Measurements from ENCODE around the gene NFIC. TPM values are rescaled to one million over a fixed set of nuclear protein-coding genes. Genes with fewer than 3 reads are reported as not detected.

The NFIC gene
- total and polyA plus RNA-seq, 2 of the 4 experiments (the other 2 are of a cell fraction): 21.9 to 32.1 TPM

DNA sequence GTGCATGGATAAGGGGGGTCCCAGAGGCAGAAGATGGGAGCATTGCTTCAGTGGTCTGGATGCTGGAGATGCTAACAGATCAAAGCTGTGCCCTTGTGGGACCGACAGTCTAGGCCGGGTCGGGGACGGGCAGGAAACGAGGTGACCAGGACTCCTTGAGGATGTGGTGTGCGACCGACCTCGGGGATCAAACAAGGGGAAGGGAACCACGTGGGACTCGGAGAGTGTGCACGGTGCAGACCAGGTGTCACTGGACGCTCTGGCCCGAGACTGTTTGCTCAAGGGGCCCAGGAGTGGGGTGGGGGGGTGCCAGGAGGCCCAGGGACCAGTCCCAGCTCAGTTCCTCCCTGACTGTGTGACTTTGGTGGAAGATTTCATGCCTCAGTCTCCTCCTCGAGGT lies 6.0 kb downstream of the NFIC start:
- TF ChIP-seq SMC3 (IDR thresholded peaks at IDR 0.05; ENCODE audit: low read depth, low read length): no peak
- TF ChIP-seq RAD21 (IDR thresholded peaks at IDR 0.05; ENCODE audit: low read length): no peak
- no peak for TF ChIP-seq CHD1 (IDR thresholded peaks at IDR 0.05; ENCODE audit: low read depth, low read length)
- no peak for TF ChIP-seq NFE2L2 (IDR thresholded peaks at IDR 0.05; ENCODE audit: low read depth, low read length)
- no peak for TF ChIP-seq MAZ (IDR thresholded peaks at IDR 0.05; ENCODE audit: borderline replicate concordance, low read depth, low read length)
- TF ChIP-seq RCOR1 (IDR thresholded peaks at IDR 0.05; ENCODE audit: insufficient replicate concordance, low read length): no peak
- no peak for TF ChIP-seq USF2 (IDR thresholded peaks at IDR 0.05; ENCODE audit: low read depth, low read length)
- TF ChIP-seq, protein P1, sequence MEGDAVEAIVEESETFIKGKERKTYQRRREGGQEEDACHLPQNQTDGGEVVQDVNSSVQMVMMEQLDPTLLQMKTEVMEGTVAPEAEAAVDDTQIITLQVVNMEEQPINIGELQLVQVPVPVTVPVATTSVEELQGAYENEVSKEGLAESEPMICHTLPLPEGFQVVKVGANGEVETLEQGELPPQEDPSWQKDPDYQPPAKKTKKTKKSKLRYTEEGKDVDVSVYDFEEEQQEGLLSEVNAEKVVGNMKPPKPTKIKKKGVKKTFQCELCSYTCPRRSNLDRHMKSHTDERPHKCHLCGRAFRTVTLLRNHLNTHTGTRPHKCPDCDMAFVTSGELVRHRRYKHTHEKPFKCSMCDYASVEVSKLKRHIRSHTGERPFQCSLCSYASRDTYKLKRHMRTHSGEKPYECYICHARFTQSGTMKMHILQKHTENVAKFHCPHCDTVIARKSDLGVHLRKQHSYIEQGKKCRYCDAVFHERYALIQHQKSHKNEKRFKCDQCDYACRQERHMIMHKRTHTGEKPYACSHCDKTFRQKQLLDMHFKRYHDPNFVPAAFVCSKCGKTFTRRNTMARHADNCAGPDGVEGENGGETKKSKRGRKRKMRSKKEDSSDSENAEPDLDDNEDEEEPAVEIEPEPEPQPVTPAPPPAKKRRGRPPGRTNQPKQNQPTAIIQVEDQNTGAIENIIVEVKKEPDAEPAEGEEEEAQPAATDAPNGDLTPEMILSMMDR (conservative IDR thresholded peaks at IDR 0.05; ENCODE audit: low read depth, low read length): no peak
- no peak for TF ChIP-seq FOS (IDR thresholded peaks at IDR 0.05; ENCODE audit: low read depth, low read length)
- no peak for TF ChIP-seq BHLHE40 (IDR thresholded peaks at IDR 0.05; ENCODE audit: low read depth, low read length)
- no peak for TF ChIP-seq CEBPB (IDR thresholded peaks at IDR 0.05; ENCODE audit: low read depth, low read length)
- no peak for TF ChIP-seq POLR2A (IDR thresholded peaks at IDR 0.05; ENCODE audit: low read depth, low read length)
- H3K4me3 ChIP-seq (ENCODE audit: insufficient read depth, low read depth, low read length): no peak overlapping the region
- no peak overlapping the region for H3K9ac ChIP-seq (ENCODE audit: low read depth, low read length)
- intact Hi-C loops (cut with micrococcal nuclease) (no loop called here), in situ Hi-C loops (cut with MboI; ENCODE audit: low sequenced_read_pairs) (no loop called here), dilution Hi-C loops (cut with HindIII; ENCODE audit: low sequenced_read_pairs, unreplicated experiment) (no loop called here)
- H4K5ac ChIP-seq (ENCODE audit: low read depth, low read length): no peak overlapping the region
- no peak overlapping the region for H2BK120ac ChIP-seq (ENCODE audit: low read depth, low read length)
- peaks cover 0 to 68% of the 10 kb centered on the region in 2 experiments; a peak in 2 of 4 replicates for H3K79me1 ChIP-seq (ENCODE audit: low read depth in 1 of 2, low read length in 2 of 2)
- H3K18ac ChIP-seq (ENCODE audit: low read depth, low read length): no peak overlapping the region
- CTCF ChIA-PET: no interaction called here
- H3K23ac ChIP-seq (ENCODE audit: low read depth, low read length): no peak overlapping the region
- DNase-seq (no peak), ATAC-seq (ENCODE audit: low read depth) (no peak)
- peaks cover 14% of the 10 kb centered on the region for H3K9me1 ChIP-seq (ENCODE audit: insufficient read depth, low read length)
- POLR2A ChIA-PET (ENCODE audit: unreplicated experiment): no interaction called here
- 63% methylated on average over 9 of the region's 14 CpGs; no CpG with 5 or more reads in 1 of the 2 experiments for WGBS, 2 experiments (ENCODE audit: extremely low coverage in 2 of 2, insufficient read length in 1 of 2)
- no peak overlapping the region for H4K91ac ChIP-seq (ENCODE audit: insufficient read depth, low read depth, low read length)
- H4K20me1 ChIP-seq (ENCODE audit: insufficient read depth, low read length): peaks cover 90% of the 10 kb centered on the region
- H3K36me3 ChIP-seq (ENCODE audit: control insufficient read depth, insufficient read depth, low read length): peaks cover 8% of the 10 kb centered on the region
- no peak overlapping the region for H2AFZ ChIP-seq (replicated peaks; ENCODE audit: low read length, poor library complexity)
- peaks cover 44% of the 10 kb centered on the region for H3K4me1 ChIP-seq (ENCODE audit: control insufficient read depth, insufficient read depth, low read length)
- no peaks in the 10 kb centered on the region for H3K9me3 ChIP-seq (ENCODE audit: control insufficient read depth, insufficient read depth, low read length)
- no peak overlapping the region for H2AK5ac ChIP-seq (ENCODE audit: low read depth, low read length)
- H3K27ac ChIP-seq (ENCODE audit: insufficient read depth, low read length): no peak overlapping the region
- H2BK15ac ChIP-seq (ENCODE audit: low read depth, low read length): no peak overlapping the region
- no peak overlapping the region for H2BK5ac ChIP-seq (ENCODE audit: low read depth, low read length, poor library complexity, severe bottlenecking)
- H3K4ac ChIP-seq (ENCODE audit: low read depth, low read length): no peak overlapping the region
- H3K4me2 ChIP-seq (ENCODE audit: low read depth, low read length): no peak overlapping the region
- BruUV-seq (replicated peaks): no TSS peak
- H2AK9ac ChIP-seq (replicated peaks; ENCODE audit: low read depth, low read length, poor library complexity): no peak overlapping the region
- no peak overlapping the region for H3K56ac ChIP-seq (ENCODE audit: extremely low read depth, insufficient read depth, low read length)
- H2BK20ac ChIP-seq (ENCODE audit: low read depth, low read length): no peak overlapping the region
- no peak overlapping the region for H4K8ac ChIP-seq (ENCODE audit: low read depth in 2 of 2, low read length in 2 of 2)
- no peak overlapping the region for H3K14ac ChIP-seq (replicated peaks; ENCODE audit: low read depth, low read length)
- H3K27me3 ChIP-seq (ENCODE audit: control insufficient read depth, insufficient read depth, low read length): no peaks in the 10 kb centered on the region
